Glomerular endothelial cell (primary cell): ENCODE measurements around the gene TAF5L. TPM values are rescaled to one million over a fixed set of nuclear protein-coding genes. Genes with fewer than 3 reads are reported as not detected.
"Not testable (repeated sequence)": the region's sequence is repeated elsewhere in the genome, so short reads cannot be mapped to it uniquely, and the experiment has no call there.

Experiments
- DNase-seq: peaks from one replicate; pipeline ENCODE4 v3.0.0-alpha.2; 2011; ENCODE audit warnings: low read depth, low spot score; ENCODE audit errors: extremely low read depth
- total RNA-seq: library from RNA; depleted of rRNA; stranded (reverse); fragments of >200 nt; gene quantifications from 2 replicates; pipeline ENCODE4 v1.2.3, GENCODE V29; 2015

TAF5L gene
- total RNA-seq, 1 donor from 2014 or later = 18.6 TPM

GRCh38 chr1:229608590-229608989 is 17.3 kb downstream of the TAF5L start:
- DNase-seq = no peak

- no peak for DNase-seq
These were observed 18.6 kb downstream of the TAF5L start for GRCh38 chr1:229607370-229607769.

GRCh38 chr1:229603371-229604005 is 22.4 kb downstream of the TAF5L start:
- no peak for DNase-seq

DNA sequence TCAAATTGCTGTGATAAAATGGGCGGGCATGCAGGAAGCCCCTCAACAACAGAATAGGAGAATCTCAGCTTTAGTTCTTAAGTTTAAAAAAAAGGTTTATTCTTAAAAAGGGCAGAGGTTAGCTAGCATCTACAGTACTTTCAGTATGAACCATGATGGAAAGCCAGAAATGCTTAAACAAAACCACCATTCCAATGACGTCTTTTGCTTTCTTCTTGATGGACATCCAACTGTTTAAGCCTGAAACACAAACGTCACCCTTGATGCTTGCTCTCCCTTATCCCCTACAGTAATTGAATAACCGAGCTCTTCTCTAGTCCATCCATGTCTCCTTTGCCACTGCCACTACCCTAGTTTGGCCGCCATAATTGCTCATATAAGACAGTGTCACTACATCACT is 25.7 kb downstream of the TAF5L start:
- no peak for DNase-seq

DNA sequence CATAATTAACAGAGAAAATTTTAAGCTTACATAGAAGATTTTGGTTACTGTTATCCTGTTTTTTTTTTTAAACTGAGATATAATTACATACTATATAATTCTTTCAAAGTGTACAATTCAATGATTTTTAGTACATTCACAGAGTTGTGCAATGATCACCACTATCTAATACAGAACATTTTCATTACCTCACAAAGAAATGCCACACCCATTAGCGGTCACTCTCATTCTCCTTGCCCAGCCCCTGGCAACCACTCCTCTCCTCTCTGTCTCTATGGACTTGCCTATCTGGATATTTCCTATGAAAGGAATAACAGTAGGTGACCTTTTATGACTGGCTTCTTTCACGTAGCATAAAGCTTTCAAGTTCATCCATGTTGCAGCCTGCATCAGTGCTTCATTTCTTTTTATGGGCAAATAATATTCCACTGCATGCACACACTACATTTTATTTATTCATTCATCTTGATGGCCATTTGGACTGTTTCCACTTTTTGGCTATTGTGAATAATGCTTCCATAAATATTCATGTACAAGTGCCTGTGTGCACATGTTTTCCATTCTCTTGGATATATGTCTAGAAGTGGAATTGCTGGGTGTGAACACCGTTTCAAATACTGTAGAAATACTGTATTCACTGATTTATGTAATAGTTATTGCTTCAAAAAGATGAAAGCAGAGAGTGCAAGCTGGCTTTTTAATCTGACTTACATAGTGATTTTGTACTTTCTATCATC is 26.5 kb downstream of the TAF5L start:
- no peak for DNase-seq

GRCh38 chr1:229597877-229598276 is 28.0 kb downstream of the TAF5L start:
- DNase-seq = no peak

DNA sequence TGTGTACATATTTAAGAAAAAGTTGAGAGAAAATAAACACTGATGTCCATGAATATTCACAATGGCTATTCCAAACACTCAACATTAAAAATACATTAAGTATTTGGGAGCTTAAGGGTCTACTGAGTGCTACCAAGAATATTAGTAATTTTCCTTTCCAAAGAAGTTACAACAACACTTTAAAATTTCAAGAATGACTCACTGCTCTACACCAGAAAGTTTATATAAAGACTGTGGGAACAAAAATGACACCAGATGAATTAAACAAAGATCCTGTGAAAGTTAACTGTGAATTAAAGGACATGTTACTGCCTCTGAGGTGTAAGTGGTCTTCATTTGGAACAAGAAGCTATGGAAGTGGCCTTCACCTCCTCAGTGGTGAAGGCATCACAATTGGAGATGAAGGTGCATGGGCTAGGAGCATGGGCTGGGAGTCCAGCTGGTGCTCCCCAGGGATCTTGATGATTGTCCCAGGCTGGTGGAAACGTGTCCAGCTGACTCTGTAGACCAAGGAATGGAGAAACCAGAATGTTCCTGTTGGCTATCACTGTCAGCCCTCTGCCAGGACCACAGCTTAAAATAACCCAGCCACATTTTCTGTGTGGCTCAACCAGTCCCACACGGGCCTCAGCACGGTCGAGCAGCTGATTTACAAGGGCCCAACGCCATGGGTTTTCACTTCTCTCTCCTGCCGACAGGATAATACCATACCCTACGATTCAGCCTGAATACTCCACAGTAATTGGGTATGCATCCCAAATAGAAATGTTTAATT is 28.8 kb downstream of the TAF5L start:
- DNase-seq = no peak

DNA sequence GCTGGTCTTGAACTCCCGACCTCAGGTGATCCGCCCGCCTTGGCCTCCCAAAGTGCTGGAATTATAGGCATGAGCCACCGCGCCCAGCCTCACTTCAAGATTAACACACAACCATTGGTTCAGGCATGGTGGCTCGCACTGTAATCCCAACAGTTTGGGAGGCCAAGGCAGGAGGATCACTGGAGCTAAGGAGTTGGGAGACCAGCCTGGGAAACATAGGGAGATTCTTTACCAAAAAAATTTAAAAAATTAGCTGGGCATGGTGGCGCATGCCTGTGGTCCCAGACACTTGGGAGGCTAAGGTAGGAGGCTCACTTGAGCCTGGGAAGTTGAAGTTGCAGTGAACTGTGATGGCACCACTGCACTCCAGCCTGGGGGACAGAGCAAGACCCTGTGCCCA is 30.0 kb downstream of the TAF5L start:
- DNase-seq = not testable (repeated sequence)

DNA sequence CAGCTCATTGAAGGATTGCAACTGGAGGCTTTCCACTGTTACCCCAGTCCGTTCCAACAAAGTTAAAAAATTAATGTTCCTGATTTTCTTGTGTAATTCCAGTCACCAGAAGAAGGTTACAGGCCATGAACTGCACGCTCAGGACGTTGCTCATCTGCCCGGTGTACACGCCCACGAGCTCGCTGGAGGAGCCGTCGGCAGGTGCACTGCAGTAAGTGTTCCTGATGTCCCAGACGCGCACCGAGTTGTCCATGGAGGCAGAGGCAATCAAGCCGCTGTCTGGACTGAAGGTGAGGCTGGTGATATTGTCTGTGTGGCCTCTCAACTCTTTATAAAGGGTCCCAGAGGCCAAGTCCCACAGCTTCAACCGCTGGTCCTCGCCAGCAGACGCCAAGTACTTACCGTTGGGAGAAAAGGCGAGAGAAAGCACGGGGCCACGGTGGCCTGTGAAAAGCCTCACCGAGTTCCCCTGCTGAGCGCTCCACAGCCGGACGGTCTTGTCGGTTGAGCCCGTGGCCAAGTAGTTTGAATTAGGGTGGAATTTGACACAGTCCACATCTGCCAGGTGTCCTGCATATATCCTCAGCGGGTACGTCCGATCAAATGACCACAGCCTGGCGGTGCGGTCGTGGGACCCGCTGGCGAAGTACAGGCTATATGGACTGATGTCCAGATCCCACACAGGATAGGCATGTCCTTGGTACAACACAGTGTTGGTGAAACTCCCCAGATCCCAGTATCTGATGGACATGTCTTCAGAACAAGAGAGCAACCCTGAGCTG is 31.5 kb downstream of the TAF5L start:
- DNase-seq = no peak

DNA sequence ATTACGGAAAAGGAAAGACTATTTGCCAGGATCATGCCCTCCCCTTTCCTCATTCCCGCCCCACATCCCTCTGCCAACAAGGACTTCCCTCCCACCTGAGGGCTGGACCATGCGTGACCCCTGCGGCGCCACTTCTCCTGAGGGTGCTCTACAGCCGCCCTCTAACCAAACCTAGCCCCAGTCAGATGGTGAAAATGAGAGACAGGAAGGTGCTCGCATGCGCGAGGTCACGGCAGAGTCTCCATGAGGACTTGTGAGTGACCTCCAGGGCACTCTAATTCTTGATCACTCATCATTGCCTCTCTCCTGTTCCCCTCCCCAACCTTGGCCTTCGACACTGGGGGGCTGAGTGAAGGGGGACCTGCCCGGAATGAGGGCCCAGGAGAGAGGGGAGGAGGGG is 32.1 kb downstream of the TAF5L start:
- no peak for DNase-seq

- DNase-seq = no peak
These were observed 35.8 kb downstream of the TAF5L start for GRCh38 chr1:229590119-229590518.

DNA sequence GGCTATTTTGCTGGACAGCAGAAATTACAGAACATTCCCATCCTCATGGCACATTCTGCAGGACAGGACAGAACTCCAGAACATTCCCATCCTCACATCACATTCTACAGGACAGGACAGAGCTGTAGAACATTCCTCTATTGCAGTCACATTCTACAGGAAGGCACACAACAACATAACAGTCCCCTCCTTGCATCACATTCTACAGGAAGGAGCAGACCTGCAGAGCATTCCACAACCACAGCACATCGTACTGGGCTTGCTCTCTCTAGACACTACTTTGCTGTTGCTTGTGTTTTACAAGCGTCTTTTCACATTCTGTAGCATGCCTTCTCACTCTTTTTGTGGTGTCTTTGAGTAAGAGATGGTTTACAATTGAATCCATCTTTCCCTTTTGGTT is 40.6 kb downstream of the TAF5L start:
- no peak for DNase-seq

DNA sequence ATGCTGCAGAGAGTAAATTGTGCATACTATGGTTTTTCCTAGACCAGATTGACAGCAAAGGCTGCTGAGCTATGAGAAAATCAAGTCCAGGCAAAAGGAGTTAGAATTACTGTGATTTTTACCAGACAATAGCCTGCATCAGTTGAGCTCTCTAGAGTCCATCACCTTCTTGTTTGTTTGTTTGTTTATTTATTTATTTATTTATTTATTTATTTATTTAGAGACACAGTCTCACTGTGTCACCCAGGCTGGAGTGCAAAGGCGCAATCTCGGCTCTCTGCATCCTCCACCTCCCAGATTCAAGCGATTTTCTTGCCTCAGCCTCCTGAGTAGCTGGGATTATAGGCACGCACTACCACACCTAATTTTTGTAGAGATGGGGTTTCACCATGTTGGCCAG is 43.2 kb downstream of the TAF5L start:
- DNase-seq = no peak

DNA sequence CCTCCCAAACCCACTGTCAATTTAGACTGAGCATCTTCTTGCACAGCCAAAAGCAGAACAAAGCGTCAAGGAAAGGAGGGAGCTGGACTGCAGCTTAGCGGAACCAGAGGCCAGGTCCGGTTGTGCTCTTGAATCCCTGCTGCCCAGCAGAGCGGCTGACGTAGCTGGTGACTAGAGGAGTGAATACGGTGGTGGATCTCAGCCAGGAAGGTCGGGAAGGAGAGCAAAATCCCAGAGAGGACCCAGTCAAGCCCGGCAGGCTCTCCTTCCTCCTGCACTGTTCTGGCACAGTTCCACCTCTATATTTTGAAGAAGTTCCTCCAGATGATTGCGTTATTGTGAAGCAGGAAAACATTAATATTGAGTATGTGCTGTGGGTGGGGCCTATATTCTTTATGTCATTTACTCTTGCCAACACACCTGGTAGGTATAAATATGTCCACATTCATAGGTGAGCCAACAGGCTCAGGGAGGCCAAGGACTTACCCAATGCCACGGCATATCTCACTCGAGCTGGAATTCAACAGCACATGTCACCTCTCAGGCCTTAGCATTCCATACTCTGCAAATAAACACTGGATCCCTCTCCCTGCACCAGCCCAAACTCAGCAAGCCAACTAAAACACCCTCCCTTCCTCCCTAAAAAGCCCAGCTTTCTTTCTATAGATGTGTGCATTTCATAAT is 43.8 kb downstream of the TAF5L start:
- DNase-seq = no peak

DNA sequence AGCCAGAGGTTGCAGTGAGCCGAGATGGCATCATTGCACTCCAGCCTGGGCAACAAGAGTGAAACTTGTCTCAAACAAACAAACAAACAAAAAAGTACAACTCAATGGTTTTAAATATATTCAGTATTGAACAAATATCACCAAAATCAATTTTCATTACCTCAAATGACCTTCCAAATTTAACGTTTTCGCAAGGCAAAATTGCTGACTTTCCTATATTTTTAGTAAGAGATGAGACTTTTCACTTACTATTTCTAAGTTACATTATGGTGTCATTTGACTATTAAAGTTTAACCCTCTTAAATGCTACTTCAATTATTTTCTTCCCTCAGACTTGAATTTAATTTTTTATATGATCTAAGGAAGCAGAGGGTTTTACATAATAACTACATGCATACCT is 44.4 kb downstream of the TAF5L start:
- DNase-seq = no peak

GRCh38 chr1:229579059-229579673 is 46.8 kb downstream of the TAF5L start:
- peak; percentile 29 for DNase-seq

- no peak for DNase-seq
These were observed 47.5 kb downstream of the TAF5L start for GRCh38 chr1:229578168-229579058.

DNA sequence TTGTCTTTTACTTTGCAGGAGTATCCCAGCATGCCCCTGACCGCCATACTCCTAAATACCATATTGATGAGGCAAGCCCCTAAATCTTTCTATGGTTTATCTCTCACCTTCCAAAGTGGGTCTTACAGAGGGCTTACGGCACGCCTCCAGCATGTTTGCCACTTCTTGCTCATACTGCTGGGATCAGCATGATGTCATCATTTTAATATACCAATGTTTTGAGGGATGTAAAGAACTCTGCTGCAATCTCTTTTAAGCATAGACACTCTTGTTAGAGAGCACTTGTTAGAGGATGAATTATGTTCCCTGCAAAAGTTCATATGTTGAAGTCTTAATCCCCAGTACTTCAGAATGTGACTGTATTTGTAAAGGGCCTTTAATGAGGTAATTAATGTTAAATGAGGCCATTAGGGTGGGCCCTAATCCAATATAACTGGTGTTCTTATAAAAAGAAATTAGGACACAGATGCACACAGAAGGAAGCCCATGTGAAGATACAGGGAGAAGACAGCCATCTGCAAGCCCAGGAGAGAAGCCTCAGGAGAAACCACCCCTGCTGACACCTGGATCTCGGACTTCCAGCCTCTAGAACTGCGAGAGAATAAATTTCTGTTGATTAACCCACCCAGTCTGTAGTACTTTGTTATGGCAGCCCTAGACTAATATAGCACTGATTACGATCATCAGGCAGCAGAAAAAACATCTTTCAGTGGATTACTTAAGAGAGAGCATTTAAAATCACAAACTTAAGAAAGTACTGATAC is 51.1 kb downstream of the TAF5L start:
- no peak for DNase-seq
